NCI-H2227 (cell line): ENCODE measurements around the gene ECSIT.
A peak's percentile ranks its signal among the peaks of the same experiment; 100 is the strongest.

Experiments
- DNase-seq: peaks from one replicate; lab custom pipeline; 2025; ENCODE audit not compliant: unreplicated experiment; lab: John Stamatoyannopoulos, UW

ECSIT gene

DNA sequence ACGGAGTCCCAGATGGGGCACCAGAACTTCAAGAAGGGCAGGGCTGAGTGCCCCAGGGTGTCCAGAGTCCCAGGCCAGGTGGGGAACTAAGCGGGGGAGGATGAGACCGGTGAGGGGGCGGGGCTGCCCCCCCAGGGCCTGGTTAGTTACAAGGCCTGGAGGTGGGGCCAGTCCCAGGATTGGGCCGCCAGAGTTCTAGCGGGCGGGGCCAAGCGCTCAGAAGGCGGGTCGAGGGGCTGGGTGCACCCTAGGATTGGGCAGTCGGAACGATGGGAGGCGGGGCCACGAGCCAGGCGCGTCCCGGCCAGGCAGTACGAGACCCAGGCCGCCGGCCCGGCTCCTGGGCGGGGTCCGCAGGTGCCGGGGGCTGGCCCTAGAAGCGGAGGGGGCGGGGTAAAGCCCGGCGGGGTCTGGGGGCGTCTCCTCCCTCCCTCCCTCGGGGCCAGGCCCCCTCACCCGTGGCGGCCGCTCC lies 23.9 kb downstream of the ECSIT start:
- peak; percentile 96 for DNase-seq

DNA sequence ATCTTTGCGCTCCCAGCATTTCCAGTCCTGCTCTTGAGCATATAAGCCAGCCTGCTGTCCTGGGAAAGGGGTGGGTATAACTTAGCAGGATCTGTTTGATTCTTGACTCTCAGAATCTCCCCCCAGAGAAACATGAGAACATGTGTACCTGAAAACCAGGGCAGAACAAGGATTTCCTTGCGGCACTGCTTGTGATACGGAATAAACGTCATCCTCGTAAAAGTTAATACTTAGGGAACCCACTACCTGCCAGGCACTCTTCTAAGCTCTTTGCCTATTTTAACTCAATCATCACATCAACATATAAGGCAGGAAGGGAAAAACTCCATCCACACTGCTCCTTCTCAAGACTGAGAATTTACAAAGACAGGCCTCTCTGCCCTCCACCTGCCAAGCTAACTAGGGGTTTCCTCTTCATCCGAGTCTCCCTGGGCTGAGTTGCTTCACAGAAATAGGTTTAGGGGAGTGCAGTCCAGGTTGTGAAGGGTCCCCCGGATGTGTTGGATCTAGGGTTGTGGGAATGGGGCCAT lies 24.4 kb downstream of the ECSIT start:
- DNase-seq: no peak

DNA sequence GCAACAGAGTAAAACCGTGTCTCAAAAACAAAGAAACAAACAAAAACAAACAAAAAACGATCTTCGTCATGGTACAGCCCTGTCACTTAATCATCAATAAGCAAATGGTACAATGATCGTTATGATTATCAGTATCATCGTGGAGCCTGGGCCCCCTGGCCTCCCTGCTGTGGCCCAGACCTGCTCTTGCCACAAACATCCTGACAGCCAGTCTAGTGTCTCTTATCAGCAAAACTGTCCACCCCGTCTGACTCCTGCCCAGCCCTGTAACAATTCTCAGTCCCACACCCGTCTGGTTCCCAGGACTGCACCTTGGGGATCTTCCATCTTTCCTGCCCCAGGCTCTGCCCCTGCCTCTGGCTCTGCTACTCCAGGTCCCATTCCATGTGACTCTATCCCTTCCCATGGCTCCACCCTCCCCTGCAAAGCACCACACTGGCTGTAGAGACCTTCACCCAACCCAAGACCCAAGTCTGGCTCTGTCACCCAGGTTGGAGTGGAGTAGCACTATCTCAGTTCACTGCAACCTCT lies 29.0 kb downstream of the ECSIT start:
- no peak for DNase-seq

DNA sequence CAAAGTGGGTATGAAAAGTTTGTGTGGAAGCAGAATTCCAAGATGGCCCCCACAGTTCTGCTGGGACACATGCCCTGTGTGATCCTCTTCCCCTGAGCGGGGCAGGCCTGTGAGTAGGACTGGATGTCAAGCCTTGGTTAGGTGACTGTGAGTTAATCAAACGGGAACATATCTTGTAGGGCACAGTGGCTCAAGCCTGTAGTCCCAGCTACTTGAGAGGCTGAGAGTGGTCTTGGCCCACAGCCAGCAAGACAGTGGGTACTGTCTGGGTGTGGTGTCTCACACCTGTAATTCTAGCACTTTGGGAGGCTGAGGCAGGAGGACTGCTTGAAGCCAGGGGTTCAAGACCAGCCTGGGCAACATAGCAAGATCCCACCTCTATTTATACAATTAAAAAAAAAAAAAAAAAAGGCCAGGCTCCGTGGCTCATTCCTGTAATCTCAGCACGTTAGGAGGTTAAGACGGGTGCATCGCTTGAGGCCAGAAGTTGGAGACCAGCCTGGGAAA lies 29.7 kb downstream of the ECSIT start:
- DNase-seq: no peak

DNA sequence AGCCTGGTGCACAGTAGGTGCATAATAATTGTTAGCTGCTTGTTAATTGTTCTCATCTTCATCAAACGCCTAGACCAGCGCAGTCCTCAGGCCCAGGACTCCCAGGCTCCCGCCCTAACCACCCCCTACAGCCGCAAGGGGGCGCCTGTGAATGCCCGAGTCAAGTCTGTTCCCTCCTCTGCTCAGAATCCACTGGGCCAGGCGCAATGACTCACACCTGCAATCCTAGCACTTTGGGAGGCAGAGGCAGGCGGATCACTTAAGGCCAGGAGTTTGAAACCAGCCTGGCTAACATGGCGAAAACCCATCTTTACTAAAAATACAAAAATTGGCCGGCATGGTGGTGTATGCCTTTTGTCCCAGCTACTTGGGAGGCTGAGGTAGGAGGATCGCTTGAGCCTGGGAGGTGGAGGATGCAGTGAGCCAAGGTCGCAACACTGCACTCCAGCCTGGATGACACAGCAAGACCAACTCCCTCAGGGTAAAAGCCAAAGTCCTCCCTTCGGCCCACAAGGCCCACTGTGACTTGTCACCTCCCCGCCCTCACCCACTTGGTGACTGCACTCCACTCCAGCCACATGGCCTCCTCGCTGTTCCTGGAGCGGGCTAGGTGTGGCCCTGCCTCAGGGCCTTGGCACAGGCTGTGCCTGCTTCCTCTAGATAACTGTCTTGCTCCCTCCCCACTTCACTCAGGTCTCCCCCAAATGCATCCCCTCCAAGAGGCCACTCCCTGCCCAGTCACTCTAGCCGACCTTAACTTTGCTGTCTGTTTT lies 32.4 kb downstream of the ECSIT start:
- DNase-seq: peak; percentile 54

DNA sequence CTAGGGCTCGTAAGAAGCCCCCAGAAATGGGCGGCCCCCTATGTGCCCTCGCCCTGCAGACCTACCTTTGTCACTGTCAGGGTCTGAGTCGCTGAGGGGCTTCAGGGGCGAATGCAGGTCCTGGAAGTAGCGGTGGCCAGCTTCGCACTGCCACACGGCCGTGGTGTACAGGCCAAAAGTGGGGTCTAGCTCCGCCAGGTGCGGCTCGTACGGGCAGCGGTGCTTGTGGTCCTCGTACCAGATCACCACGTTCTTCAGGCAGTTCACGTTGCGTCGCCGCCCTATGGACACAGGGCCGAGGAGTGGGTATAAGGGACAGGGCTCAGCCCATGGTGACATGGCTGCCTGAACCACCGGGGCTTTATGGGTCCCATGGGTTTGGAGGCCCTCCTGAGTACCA lies 33.0 kb downstream of the ECSIT start:
- no peak for DNase-seq

DNA sequence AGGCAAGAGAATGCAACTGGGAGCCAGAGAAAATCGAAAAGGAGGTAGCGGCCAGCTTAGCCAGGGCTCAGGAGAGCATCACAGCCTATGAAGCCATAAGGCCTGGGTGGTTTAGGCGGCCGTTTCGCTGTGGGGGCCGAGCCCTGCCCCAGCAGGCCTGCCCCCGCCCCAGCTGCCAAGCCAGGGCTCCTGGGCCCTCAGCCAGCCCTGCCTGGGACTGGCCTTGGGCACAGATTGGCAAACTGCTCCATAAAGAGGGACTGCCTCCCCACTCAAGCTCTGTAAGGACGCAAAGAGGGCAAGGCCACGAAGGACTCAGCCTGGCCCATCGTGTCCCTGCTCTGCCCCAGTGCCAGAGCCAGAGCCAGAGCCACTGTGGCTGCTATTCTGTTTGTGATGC lies 33.5 kb downstream of the ECSIT start:
- DNase-seq: no peak

DNA sequence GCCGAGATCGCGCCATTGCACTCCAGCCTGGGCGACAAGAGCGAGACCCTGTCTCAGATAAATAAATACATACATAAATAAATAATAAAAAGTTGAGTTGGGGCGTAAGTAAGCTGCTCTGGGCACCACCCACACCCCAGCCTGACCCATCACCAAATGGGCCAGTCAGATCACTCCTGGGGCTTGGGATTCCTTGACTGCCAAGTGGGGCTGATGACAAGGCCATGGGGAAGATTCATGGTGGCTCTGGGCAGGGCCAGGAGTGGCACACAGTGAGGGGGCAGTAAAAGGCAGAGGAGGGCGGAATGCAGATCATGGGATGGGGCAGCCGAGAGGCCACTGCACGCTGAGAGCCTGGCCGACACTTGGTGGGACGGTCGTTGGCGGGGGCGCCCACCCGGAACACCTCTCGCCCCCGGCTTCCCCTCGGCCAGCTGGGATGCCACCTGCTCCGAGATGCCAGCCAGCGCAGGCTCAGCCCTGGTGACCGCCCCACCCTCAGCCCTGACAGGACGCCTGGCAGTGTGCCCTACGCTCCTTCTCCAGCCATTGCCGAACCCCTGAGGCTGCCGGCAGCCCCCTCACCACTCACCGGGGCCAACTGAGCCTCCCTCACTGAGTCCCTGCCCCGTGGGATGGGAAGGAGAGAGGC lies 34.2 kb downstream of the ECSIT start:
- no peak for DNase-seq

DNA sequence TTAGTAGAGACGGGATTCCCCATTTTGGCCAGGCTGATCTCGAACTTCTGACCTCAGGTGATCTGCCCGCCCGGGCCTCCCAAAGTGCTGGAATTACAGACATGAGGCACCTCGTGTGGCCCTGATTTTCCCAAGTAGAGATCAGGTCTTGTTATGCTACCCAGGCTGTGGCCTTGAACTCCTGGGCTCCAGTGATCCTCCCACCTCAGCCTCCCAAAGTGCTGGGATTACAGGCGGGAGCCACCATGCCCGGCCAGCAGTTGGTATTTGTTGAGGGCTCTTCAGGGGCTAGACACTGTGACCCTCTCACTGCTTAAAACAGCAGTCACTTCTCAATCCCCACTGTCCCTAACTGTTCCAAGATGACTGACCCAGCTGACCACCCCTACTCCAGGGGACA lies 39.6 kb downstream of the ECSIT start:
- DNase-seq: no peak

DNA sequence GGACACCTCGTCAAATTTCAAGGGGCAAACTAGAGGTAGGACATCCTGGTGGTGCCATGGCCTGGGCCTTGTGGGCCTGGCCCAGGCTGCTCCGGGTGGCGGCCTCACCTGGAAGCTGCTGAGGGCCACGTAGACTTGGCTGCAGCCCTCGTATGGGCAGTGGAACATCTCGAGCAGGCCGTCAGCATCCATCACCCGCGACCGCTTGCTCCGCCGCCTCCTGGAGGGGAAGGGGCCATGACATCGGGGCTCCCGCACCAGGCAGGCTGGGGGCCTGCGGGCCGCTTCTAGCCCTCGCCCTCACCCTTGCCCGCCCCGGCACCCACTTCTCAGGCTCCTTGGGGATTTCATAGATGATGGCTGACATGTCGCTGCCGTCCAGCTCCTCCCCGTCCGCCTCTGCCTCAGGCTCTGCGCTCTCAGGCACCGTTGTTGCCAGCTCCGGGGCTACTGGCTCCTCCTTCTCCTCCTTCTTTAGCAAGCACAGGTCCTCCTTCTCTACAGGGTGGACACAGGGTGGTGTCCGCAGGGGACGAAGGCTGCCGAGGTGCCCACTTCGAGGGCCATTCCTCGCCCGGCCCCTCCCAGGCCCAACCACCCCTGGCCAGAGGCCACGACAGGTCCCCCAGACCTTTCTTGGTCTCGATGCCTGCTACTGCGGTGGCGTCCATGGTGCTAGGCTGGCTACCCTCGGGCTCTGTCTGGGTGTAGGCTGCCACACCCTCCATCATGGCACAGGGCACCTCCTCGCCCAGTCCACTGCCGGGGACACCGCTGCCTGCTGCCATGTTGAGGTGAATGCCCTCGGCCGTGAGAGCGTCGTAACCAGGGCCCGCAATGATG lies 42.1 kb downstream of the ECSIT start:
- DNase-seq: no peak

DNA sequence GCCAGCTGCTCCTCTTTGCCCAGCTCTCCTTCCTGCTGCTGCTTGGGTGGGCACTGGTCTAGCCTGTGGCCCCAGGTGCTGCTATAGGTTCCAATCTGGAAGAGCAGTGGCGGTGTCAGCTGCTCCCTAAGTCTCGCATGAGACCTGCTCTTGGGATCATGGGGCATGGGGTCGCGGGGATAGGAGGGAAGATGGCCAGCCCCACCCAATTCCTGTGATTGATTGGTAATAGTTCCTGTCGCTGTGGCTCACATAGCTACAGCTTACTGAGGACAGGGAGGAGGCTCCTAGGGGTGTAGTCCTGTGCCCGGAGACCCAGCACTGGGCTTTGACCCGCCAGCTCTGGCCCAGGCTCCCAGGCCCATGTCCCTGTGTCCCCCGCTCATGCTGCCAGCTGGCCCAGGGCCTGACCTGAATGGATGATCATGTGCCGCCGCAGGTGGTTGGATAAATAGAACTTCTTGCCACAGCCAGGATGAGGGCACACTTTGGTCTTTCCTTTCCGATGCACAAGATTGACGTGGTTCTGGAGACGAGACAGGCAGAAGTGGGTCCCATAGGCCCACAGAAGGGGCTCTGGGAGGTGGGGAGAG lies 43.6 kb downstream of the ECSIT start:
- no peak for DNase-seq

DNA sequence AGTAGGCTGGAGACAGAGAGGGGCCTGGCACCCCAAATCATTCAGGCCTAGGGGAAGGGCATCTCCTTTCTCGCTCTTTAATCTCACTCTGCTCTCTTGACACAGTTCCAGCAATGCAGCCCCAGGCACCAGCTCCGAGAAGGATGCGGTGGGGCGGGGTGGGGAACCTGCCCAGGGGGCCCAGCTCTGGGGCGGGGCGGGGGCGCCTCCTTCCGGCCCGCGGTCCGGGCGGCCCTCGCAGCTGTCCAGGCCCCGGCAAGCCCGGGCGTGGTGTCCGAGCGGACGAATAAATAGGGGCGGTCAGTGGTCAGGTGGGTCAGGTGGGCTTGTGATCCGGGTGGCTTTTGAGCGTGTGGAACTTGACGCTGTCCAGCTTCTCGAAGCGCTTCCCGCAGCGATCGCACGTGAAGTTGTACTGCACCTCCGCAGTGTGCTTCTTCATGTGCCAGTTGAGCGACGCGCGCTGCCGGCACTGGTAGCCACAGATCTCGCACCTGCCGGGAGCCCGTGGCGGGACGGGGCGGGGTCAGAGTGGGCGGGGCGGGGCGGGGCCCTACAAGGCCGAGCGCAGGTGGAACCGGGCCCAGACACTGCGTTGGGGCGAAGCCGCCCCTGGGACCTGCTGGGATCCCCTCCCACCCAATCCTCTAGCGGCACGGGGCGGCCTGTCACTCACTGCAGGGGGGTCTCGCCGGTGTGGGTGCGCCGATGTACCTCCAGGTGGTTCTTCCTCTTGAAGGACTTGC lies 45.4 kb downstream of the ECSIT start:
- no peak for DNase-seq

DNA sequence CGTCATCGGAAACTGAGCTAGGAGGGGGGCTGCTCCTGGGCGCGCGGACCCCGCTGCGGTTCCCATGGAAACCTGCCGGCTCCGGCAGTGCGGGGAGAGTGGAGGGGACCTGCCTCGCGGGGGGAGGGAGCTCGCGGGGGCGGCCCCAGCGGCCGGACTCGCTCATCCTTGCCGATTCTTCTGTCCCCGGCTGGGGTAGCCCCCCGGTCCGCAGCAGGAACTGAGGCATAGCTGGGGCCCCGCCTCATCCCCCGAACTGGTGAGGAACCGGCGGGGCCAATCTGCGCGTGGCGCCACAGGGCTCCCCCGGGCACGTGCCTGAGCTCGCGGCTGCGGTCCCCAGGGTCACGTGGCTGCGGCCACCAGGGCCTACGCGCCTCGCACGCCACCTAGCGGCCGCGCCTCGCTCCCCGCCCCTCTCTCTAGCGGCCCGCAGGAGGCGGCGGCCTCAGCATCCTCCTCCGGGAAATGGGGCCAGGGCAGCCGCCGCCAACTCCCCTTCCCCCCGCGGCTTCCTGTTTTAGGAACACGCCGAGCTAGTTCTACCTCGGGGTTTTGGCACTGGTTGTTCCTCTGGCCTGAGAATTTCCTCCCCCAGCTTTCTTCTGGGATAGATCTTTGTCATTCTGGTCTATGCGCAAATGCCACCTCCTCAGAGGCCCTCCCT lies 46.4 kb downstream of the ECSIT start:
- DNase-seq: peak; percentile 91

DNA sequence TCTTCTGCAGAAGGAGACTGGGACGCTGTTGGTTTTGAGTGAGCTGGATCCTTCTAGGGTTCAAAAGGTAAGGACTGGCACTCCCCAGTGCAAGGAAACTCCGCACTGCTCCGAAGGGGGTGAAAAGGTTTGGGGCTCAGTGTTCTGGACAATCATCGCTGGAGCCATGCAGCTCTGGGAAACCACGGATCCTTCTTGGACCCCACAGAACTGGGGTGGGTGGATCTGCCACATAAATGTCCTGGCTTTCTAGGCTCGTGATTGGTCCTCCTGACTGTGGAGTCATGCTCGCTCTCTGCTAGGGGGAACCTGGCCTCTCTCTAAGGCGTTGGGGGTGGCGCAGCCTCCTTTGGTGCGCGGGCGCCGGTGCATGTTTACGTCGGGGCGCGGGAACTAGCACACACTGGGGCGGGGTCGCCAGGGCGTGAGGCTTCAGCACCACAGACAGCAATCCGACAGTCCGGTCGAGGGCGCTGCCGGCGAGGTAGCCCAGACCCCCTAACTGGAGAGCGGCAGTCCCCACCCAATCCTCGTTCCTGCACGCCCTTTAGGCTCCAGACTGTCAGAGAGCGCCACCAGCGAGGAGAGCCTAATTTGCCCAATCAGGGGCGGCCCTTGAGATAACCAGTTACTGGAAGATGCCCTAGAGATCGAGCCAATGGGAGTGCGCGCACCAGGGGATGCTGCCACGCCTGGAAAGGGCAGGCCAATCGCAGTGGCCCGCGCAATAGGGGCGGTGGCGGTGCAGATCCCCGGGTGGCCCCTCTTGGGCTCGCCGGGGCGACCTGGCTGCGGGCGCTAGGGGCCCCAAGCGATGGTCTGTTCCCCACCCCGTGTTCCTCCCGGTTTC lies 47.2 kb downstream of the ECSIT start:
- DNase-seq: peak; percentile 94

DNA sequence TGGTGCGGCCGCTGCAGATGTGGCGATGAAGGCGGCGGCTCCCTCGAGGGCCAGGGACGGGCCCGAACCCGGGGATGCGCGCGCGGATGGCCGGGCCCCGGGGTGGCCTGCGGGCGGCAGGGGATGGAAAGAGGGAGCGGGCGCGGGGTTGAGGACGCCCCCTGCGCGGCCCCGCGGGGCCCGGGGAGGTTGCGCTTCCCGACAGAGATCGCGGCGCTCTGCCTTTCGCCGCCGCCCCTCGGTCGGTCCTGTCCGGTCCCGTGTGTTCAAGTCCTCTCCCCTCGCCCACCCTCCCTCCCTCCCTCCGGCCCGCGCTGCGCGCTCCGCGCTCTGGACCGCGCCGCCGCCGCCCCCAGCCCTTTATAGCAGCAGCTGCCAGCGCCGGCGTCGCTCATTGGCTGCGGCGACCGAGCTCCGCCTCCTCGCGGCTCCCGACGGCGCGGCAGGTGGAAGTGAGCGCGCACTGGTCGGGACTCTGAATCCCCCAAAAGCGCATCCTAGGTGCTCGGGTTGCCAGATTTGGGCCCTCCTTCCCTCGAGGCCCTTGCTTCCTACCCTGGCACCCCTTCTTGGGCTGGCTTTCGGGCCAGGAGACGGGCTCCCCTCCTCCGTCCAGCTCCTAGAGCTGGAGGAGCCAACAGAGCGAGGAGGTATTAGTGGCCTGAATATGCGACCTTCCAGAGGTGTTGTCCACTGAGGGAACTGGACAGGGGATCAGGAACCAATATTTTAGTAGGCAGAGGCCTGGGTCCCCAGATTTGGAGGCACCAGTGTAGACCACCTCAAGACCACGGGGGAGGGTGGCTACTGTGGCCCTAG lies 48.0 kb downstream of the ECSIT start, which contains the start of gene ELAVL3:
TSS of gene ELAVL3 (minus strand) at position 332 of the 819 bp plus-strand sequence. CDS start 438 bp downstream, outside the sequence.
- peak; percentile 83 for DNase-seq

DNA sequence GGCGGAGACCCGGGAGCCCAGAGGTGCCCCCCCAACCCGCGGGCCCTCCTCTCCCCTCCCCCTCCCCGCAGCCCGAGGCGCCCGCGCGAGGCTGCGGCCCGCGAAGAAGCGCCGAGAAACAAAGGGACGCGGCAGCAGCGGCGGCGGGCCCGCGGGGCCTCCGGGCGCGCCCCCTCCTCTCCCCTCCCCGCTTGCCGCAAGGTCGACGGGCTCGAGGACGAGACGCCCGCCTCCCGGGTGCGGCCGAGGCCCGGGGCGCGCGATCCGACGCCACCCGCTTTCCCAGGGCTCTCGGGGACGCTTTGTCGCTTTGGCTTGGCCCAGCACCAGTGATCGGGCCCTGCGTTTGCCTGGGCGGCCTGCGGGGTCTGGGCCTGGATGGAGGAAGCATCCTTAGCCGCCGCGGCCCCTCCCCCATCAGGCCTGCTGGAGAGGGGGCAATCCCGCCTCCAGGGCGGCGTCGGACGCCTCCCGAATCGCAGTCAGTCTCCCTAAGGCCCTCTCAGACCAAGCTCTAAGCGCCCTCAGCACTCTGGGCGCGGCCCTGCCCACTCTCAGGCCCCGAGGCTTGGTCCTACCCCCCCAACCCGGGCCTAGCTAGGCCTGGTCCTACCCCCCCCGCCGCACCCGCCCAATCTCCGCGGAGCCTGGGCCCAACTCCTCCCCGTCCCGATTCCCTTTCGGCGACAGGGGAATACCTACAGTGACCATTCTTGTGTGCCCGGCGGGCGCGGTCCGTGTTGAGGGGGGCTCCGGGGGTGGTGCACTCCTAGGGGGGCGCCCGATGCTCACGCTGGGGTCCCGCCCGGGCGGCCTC lies 48.8 kb downstream of the ECSIT start:
- DNase-seq: peak; percentile 73
